ENCODE measurements around the gene GCGR. TPM values are rescaled to one million over a fixed set of nuclear protein-coding genes. Genes with fewer than 3 reads are reported as not detected.
"Not testable (repeated sequence)": the region's sequence is repeated elsewhere in the genome, so short reads cannot be mapped to it uniquely, and the experiment has no call there.

The GCGR gene
- total RNA-seq, 4 donors from 2014 or later: not detected

GRCh38 chr17:81837641-81838040 lies 33.7 kb downstream of the GCGR start:
- Histone ChIP-seq H3K4me1 (no peaks in the 10 kb centered on the region), H3K4me3 (no peak overlapping the region), H3K9me3 (no peaks in the 10 kb centered on the region), H3K36me3 (no peaks in the 10 kb centered on the region), H3K27me3 (no peaks in the 10 kb centered on the region), H3K27ac (no peak overlapping the region)
- no peak for DNase-seq
- no peak for TF ChIP-seq CTCF (IDR thresholded peaks at IDR 0.05)
- no peak for TF ChIP-seq POLR2A (IDR thresholded peaks at IDR 0.05)
- intact Hi-C loops (cut with DNase I; ENCODE audit: low total_unique reads): no loop called here

- Histone ChIP-seq H3K4me3 (no peak overlapping the region), H3K9me3 (no peaks in the 10 kb centered on the region), H3K27ac (no peak overlapping the region), H3K36me3 (no peaks in the 10 kb centered on the region), H3K27me3 (no peaks in the 10 kb centered on the region), H3K4me1 (no peaks in the 10 kb centered on the region)
- intact Hi-C loops (cut with DNase I; ENCODE audit: low total_unique reads): no loop called here
- TF ChIP-seq POLR2A (IDR thresholded peaks at IDR 0.05) (no peak), CTCF (IDR thresholded peaks at IDR 0.05) (no peak)
- DNase-seq: no peak
Observed at GRCh38 chr17:81838753-81839255, 34.9 kb downstream of the GCGR start.

- no peak for TF ChIP-seq POLR2A (IDR thresholded peaks at IDR 0.05)
- TF ChIP-seq CTCF (IDR thresholded peaks at IDR 0.05): no peak
- no peaks in the 10 kb centered on the region for H3K27me3 ChIP-seq
- no peaks in the 10 kb centered on the region for H3K4me1 ChIP-seq
- no peaks in the 10 kb centered on the region for H3K9me3 ChIP-seq
- H3K36me3 ChIP-seq: no peaks in the 10 kb centered on the region
- H3K27ac ChIP-seq: no peak overlapping the region
- DNase-seq: no peak
- no peak overlapping the region for H3K4me3 ChIP-seq
- intact Hi-C loops (cut with DNase I; ENCODE audit: low total_unique reads): no loop called here
Observed at GRCh38 chr17:81839301-81839700, 35.4 kb downstream of the GCGR start.

- not testable (repeated sequence) for H3K27ac ChIP-seq, H3K4me1 ChIP-seq
Observed at GRCh38 chr17:81840059-81840458, 36.1 kb downstream of the GCGR start.

GRCh38 chr17:81840826-81841778 lies 37.2 kb downstream of the GCGR start:
- intact Hi-C loops (cut with DNase I; ENCODE audit: low total_unique reads): no loop called here
- Histone ChIP-seq H3K9me3 (no peaks in the 10 kb centered on the region), H3K4me3 (no peak overlapping the region), H3K4me1 (no peaks in the 10 kb centered on the region), H3K27me3 (no peaks in the 10 kb centered on the region), H3K27ac (no peak overlapping the region), H3K36me3 (no peaks in the 10 kb centered on the region)
- TF ChIP-seq CTCF (IDR thresholded peaks at IDR 0.05) (no peak), POLR2A (IDR thresholded peaks at IDR 0.05) (no peak)
- DNase-seq: no peak

More at GRCh38 chr17:81840059-81840458, 36.1 kb downstream of the GCGR start:
- intact Hi-C loops (cut with DNase I; ENCODE audit: low total_unique reads); H3K27me3 ChIP-seq; H3K4me3 ChIP-seq; H3K36me3 ChIP-seq; DNase-seq; H3K9me3 ChIP-seq: not testable (repeated sequence)

Measured in uterus (tissue), 4 donors.